Calu3 (cell line): ENCODE data around the gene IL19. TPM values are rescaled to one million over a fixed set of nuclear protein-coding genes. Genes with fewer than 3 reads are reported as not detected.
"Not testable (repeated sequence)": the region's sequence is repeated elsewhere in the genome, so short reads cannot be mapped to it uniquely, and the experiment has no call there.

Source experiments
- BruUV-seq: library from RNA; stranded (reverse); fragments of 400-500 nt; replicated peaks from 2 replicates; lab custom pipeline; 2021; lab: Mats Ljungman, UMichigan
- CTCF ChIA-PET: fragments of 300-600 bp; sonication (Branson Sonifier 250); formaldehyde crosslinking; loops from one replicate; lab custom pipeline; 2022; ENCODE audit warnings: antibody characterized with exemption; lab: Charles Lee
- DNase-seq: peaks from one replicate; pipeline ENCODE4 v3.0.0; 2022
- H3K27ac Mint-ChIP-seq: one replicate; pipeline ENCODE4 v1.8.0; 2022; ENCODE audit warnings: mixed read lengths; ENCODE audit not compliant: unreplicated experiment
- H3K27me3 Mint-ChIP-seq: one replicate; pipeline ENCODE4 v1.8.0; 2022; ENCODE audit warnings: mixed read lengths; ENCODE audit not compliant: unreplicated experiment
- H3K36me3 Mint-ChIP-seq: one replicate; pipeline ENCODE4 v1.8.0; 2022; ENCODE audit warnings: mild to moderate bottlenecking, moderate library complexity, mixed read lengths; ENCODE audit not compliant: insufficient read depth, unreplicated experiment
- H3K4me1 Mint-ChIP-seq: one replicate; pipeline ENCODE4 v1.8.0; 2022; ENCODE audit warnings: mild to moderate bottlenecking, low read depth, mixed read lengths; ENCODE audit not compliant: unreplicated experiment
- H3K4me3 Mint-ChIP-seq: one replicate; pipeline ENCODE4 v1.8.0; 2022; ENCODE audit warnings: mild to moderate bottlenecking, low read depth, moderate library complexity, mixed read lengths; ENCODE audit not compliant: unreplicated experiment
- H3K9me3 Mint-ChIP-seq: one replicate; pipeline ENCODE4 v1.8.0; 2022; ENCODE audit warnings: low read depth, mixed read lengths; ENCODE audit not compliant: unreplicated experiment
- CTCF ChIP-seq: fragments of 200-600 bp; IDR thresholded peaks from one replicate; pipeline ENCODE4 v1.8.0; 2022; ENCODE audit warnings: antibody characterized with exemption; ENCODE audit not compliant: unreplicated experiment
- intact Hi-C: fragments of 100-400 bp; cut with micrococcal nuclease; formaldehyde crosslinking; loops from one replicate; pipeline ENCODE4 v1.10.0; 2022; ENCODE audit not compliant: unreplicated experiment
- total RNA-seq: library from RNA; stranded (reverse); gene quantifications from 2 replicates; pipeline ENCODE4 v1.2.3, GENCODE V29; 2022

Gene IL19
- total RNA-seq, 1 experiment from 2014 or later: not detected

- TF ChIP-seq CTCF: no peak
- CTCF ChIA-PET: no interaction called here
- no peaks in the 10 kb centered on the region for H3K9me3 Mint-ChIP-seq
- no peaks in the 10 kb centered on the region for H3K36me3 Mint-ChIP-seq
- intact Hi-C loops: no loop called here
- no TSS peak for BruUV-seq
- H3K4me1 Mint-ChIP-seq: no peaks in the 10 kb centered on the region
- DNase-seq: no peak
- H3K4me3 Mint-ChIP-seq: no peak overlapping the region
- peaks cover 26% of the 10 kb centered on the region for H3K27me3 Mint-ChIP-seq
- H3K27ac Mint-ChIP-seq: no peak overlapping the region
Measured at GRCh38 chr1:206760590-206760989, 10.0 kb upstream of the IL19 start.

- no peak for DNase-seq
- intact Hi-C loops: no loop called here
- Mint-ChIP-seq H3K36me3 (no peaks in the 10 kb centered on the region), H3K27ac (no peak overlapping the region), H3K9me3 (no peaks in the 10 kb centered on the region), H3K4me1 (peaks cover 5% of the 10 kb centered on the region), H3K4me3 (no peak overlapping the region), H3K27me3 (peaks cover 26% of the 10 kb centered on the region)
- TF ChIP-seq CTCF: no peak
- CTCF ChIA-PET: interaction anchor here (1.2 kb wide), 1 partner anchor 308 kb away, joined by 14 read pairs; no protein-coding TSS in a partner anchor
- BruUV-seq: no TSS peak
Measured at GRCh38 chr1:206761159-206761768, 9.3 kb upstream of the IL19 start.

- H3K27ac Mint-ChIP-seq, DNase-seq, intact Hi-C loops, H3K36me3 Mint-ChIP-seq, H3K4me1 Mint-ChIP-seq, H3K9me3 Mint-ChIP-seq, H3K4me3 Mint-ChIP-seq, BruUV-seq: not testable (repeated sequence)
- CTCF ChIA-PET: interaction anchor here (0.6 to 1.2 kb wide), 2 partner anchors 9 to 310 kb away, joined by 5 to 14 read pairs; no protein-coding TSS in a partner anchor
- peaks cover 26% of the 10 kb centered on the region for H3K27me3 Mint-ChIP-seq
Measured at GRCh38 chr1:206762741-206763364, 7.7 kb upstream of the IL19 start.

GRCh38 chr1:206765771-206766170 lies 4.8 kb upstream of the IL19 start:
- DNase-seq, BruUV-seq, H3K4me1 Mint-ChIP-seq, intact Hi-C loops, H3K9me3 Mint-ChIP-seq, H3K27ac Mint-ChIP-seq, H3K4me3 Mint-ChIP-seq, H3K36me3 Mint-ChIP-seq: not testable (repeated sequence)
- CTCF ChIA-PET: interaction anchor here (0.8 to 1.4 kb wide), 5 partner anchors 10 to 215 kb away, joined by 3 to 4 read pairs (median 4); no protein-coding TSS in a partner anchor
- H3K27me3 Mint-ChIP-seq: peaks cover 45% of the 10 kb centered on the region

GRCh38 chr1:206766251-206766856 lies 4.2 kb upstream of the IL19 start:
- peak; percentile 61 for DNase-seq
- intact Hi-C loops: no loop called here
- CTCF ChIA-PET: interaction anchor here (0.8 to 1.4 kb wide), 6 partner anchors 10 to 215 kb away, joined by 3 to 4 read pairs (median 4); no protein-coding TSS in a partner anchor
- BruUV-seq: no TSS peak
- H3K27me3 Mint-ChIP-seq: peaks cover 51% of the 10 kb centered on the region
- no peak overlapping the region for H3K4me3 Mint-ChIP-seq
- no peaks in the 10 kb centered on the region for H3K36me3 Mint-ChIP-seq
- TF ChIP-seq CTCF: no peak
- peaks cover 9% of the 10 kb centered on the region for H3K4me1 Mint-ChIP-seq
- no peaks in the 10 kb centered on the region for H3K9me3 Mint-ChIP-seq
- H3K27ac Mint-ChIP-seq: no peak overlapping the region
